NCI-H2029 treated with DMSO at 0.1 percent for 48 hours (cell line): ENCODE data around the gene GNG4.
A peak's percentile ranks its signal among the peaks of the same experiment; 100 is the strongest.
"Not testable (repeated sequence)": the region's sequence is repeated elsewhere in the genome, so short reads cannot be mapped to it uniquely, and the experiment has no call there.

Source experiments
- DNase-seq: peaks from one replicate; lab custom pipeline; 2025; lab: John Stamatoyannopoulos, UW

The GNG4 gene

GRCh38 chr1:235650341-235651169, 971 bp upstream of the GNG4 start:
- no peak for DNase-seq

- no peak for DNase-seq
Measured at GRCh38 chr1:235648954-235649367, 623 bp downstream of the GNG4 start.

- peak; percentile 65 for DNase-seq
Measured at GRCh38 chr1:235648407-235648907, 1.1 kb downstream of the GNG4 start.

GRCh38 chr1:235647537-235647936, 2.0 kb downstream of the GNG4 start:
- DNase-seq = not testable (repeated sequence)

GRCh38 chr1:235646463-235646862, 3.1 kb downstream of the GNG4 start:
- peak; percentile 61 for DNase-seq

GRCh38 chr1:235644693-235645305, 4.8 kb downstream of the GNG4 start:
- no peak for DNase-seq

- DNase-seq = no peak
Measured at GRCh38 chr1:235643837-235644692, 5.5 kb downstream of the GNG4 start.

GRCh38 chr1:235642943-235643371, 6.6 kb downstream of the GNG4 start:
- no peak for DNase-seq

GRCh38 chr1:235642011-235642942, 7.3 kb downstream of the GNG4 start:
- peak; percentile 73 for DNase-seq

- no peak for DNase-seq
Measured at GRCh38 chr1:235640580-235640979, 9.0 kb downstream of the GNG4 start.

- no peak for DNase-seq
Measured at GRCh38 chr1:235639226-235640205, 10.1 kb downstream of the GNG4 start.

GRCh38 chr1:235638612-235639011, 11.0 kb downstream of the GNG4 start:
- not testable (repeated sequence) for DNase-seq

GRCh38 chr1:235637756-235638534, 11.6 kb downstream of the GNG4 start:
- DNase-seq = no peak

- no peak for DNase-seq
Measured at GRCh38 chr1:235635938-235636662, 13.5 kb downstream of the GNG4 start.

- no peak for DNase-seq
Measured at GRCh38 chr1:235632506-235633401, 16.8 kb downstream of the GNG4 start.

GRCh38 chr1:235631816-235632215, 17.8 kb downstream of the GNG4 start:
- no peak for DNase-seq

GRCh38 chr1:235628316-235629005, 21.1 kb downstream of the GNG4 start:
- no peak for DNase-seq
